Subcutaneous adipose tissue (tissue), 4 donors: ENCODE measurements around the gene ORC2. TPM values are rescaled to one million over a fixed set of nuclear protein-coding genes. Genes with fewer than 3 reads are reported as not detected.

ENCODE experiments used
- total RNA-seq, 4 donors: library from RNA; depleted of rRNA; stranded (reverse); fragments of >200 nt; gene quantifications; one replicate each; pipeline ENCODE4 v1.1.0, GENCODE V29; 2016
- TF ChIP-seq, protein P1 (sequence below): fragments of 450-650 bp; IDR thresholded peaks from one replicate; pipeline ENCODE4 v1.5.1; 2016; ENCODE audit warnings: low read depth, mild to moderate bottlenecking, control low read depth, antibody characterized with exemption, moderate library complexity

Gene ORC2
- total RNA-seq, 4 donors from 2014 or later: 22.0 to 35.1 (median 24.7) TPM

DNA sequence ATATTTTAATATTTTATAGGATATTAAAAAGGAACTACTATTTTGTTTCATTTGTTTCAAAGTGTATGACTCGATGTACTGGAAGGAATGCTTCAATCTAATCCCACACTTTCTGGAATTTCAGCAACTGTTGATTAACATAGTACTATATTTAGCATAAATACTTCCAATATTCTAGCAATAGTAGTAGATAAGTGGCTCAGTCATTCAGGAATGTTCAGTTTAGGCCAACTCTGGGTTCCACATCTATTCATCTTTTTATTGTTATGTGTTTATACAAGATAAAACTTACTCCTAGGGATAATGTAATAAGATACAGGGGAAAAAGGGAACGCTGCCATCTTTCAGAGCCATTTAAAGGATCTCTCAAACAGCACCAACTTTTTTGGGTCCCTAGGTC, 22.3 kb upstream of the ORC2 start:
- TF ChIP-seq, protein P1, sequence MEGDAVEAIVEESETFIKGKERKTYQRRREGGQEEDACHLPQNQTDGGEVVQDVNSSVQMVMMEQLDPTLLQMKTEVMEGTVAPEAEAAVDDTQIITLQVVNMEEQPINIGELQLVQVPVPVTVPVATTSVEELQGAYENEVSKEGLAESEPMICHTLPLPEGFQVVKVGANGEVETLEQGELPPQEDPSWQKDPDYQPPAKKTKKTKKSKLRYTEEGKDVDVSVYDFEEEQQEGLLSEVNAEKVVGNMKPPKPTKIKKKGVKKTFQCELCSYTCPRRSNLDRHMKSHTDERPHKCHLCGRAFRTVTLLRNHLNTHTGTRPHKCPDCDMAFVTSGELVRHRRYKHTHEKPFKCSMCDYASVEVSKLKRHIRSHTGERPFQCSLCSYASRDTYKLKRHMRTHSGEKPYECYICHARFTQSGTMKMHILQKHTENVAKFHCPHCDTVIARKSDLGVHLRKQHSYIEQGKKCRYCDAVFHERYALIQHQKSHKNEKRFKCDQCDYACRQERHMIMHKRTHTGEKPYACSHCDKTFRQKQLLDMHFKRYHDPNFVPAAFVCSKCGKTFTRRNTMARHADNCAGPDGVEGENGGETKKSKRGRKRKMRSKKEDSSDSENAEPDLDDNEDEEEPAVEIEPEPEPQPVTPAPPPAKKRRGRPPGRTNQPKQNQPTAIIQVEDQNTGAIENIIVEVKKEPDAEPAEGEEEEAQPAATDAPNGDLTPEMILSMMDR: no peak

DNA sequence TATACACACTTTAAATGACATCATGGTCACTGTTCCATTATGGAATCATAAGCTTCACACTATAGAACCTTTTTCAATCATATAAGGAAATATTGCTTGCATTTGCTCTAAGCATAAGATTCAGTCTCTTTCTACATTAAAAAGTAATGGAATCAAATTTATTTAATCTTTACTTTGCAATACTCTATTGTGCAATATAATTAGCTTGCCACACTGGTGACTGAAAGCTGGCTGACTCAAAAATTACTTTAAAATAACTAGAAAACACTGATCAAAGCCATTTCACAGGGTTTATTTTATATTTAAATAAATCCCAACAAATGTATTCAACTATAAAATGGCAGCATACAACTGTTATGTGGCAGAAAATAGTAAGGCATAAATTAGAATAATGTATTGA, 13.2 kb upstream of the ORC2 start:
- TF ChIP-seq, protein P1: no peak

DNA sequence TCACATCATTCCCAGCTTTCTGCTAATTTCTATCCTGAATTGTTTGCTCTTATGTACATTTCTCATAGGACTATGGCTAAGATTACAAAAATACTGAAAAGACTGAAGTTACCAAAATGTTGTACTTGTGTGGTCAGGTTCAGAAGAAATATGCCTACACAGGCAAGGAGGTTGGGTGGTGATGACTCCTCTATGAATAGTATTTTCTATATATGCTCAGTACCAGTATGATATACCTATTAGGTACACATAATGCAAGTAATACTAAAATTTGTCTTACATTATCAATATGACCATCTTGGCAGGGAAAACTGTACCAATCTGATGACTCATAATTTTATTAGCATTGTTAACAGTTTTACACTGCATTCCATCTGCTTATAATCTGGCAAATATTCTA, 12.2 kb upstream of the ORC2 start:
- TF ChIP-seq, protein P1: no peak

DNA sequence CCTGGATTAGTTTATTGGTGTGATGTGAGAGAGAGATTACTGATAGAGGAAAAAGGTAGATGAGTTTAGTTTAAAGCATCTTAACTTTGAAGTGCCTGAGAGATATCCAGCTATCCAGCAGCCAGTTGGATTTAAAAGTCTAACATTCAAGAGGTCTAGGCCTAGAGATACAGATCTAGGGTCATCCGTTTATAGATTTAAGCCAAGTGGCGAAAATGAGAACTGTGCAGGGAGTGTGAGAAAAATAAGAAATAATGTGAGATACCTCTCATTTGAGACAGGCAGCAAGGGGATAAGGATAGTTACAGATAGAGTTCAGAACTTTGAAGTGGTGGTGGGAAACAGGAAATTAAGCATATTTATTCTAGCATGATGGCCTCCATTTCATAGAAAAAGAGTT, 5.3 kb upstream of the ORC2 start:
- TF ChIP-seq, protein P1: no peak

DNA sequence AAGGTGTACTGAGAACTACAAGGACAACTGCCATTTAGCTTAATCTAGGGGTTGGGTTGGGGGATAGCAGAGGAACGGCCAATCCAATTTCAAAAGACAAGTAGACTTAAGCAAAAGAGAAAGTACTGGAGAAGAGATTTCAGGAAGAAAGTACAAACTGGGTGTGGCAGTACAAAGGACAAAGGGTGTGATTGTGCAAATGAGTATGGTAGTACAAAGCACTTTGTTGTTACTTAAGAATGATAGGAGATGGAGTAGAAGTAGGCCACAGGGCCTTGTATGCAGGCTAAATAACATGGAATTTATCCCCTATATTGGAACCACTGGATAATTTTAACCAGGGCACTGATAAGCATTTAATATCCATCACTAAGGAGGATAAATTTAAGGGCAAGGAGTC, 4.7 kb upstream of the ORC2 start:
- TF ChIP-seq, protein P1: no peak

DNA sequence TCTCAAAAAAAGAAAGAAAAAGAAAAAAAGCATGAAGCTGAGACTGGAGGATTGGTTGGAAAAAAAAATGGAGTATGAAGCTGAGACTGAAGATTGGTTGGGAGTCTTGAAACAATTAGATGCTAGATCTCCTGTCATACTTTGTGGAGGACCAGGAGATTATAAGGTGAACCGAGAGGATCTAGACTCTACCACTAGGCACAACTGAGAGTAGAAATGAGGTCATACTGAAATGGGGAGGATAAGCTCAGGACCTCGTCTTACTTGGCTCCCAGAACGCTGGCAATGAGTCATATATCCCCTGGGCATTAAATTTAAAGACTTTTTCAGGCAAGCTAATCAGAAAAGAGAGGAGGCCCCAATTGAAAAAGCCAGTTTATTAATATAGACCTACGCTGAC, 3.3 kb upstream of the ORC2 start:
- TF ChIP-seq, protein P1: no peak

DNA sequence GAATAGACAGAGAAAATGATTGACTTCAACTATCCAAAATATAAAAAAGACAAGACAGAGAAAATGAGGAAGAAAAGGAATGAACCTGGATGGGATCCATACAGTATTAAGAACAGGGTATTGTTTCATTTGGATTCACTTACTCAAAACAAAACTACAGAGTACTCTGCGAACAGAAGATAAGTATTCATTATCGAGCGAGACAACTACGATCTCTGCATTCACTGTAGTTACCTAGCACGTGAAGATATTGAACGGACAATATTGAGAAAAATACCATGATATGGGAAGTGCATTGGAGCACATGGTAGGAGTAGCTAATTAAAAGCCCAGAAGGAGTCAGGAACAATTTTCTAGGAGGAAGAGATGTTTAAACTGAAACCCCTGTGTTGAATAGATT, 1.0 kb upstream of the ORC2 start:
- TF ChIP-seq, protein P1: no peak

DNA sequence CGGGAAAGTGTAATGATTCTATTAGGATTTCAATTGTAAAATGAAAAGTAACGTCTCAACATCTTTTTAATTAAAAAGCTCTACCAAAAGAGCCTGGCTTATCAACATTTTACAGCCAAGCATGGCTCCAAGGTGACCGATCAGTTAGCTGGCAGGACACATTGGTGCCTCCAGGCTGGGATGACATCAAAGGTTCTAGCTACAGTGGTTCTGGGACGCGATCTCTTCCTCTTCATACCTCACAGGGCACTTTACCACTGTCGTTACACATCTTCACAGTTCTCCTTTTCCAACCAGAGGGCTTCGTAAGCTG, 693 bp downstream of the ORC2 start:
- TF ChIP-seq, protein P1: no peak
